GM11168 (cell line): ENCODE measurements around the gene HSP90AB1.
"Not testable (repeated sequence)": the region's sequence is repeated elsewhere in the genome, so short reads cannot be mapped to it uniquely, and the experiment has no call there.

ENCODE experiments used
- in situ Hi-C: fragments of 300-500 bp; cut with MboI; formaldehyde crosslinking; loops from one replicate; pipeline ENCODE4 v1.12.0; 2022; ENCODE audit warnings: low sequenced_read_pairs; ENCODE audit not compliant: unreplicated experiment

HSP90AB1 gene

GRCh38 chr6:44221961-44222335 is 25.0 kb upstream of the HSP90AB1 start:
- in situ Hi-C loops: no loop called here

GRCh38 chr6:44222486-44223318 is 24.2 kb upstream of the HSP90AB1 start:
- in situ Hi-C loops: no loop called here

GRCh38 chr6:44223319-44224028 is 23.4 kb upstream of the HSP90AB1 start, which contains the start of gene SLC29A1:
Gene SLC29A1, plus strand, starts transcription at chr6:44223595. Its CDS starts 3,719 bp downstream, at chr6:44227314.
- in situ Hi-C loops: no loop called here

GRCh38 chr6:44224029-44224964 is 22.6 kb upstream of the HSP90AB1 start:
- in situ Hi-C loops: no loop called here

- in situ Hi-C loops: no loop called here
Observed at GRCh38 chr6:44224965-44225305, 22.0 kb upstream of the HSP90AB1 start.

- in situ Hi-C loops: no loop called here
Observed at GRCh38 chr6:44225579-44226325, 21.1 kb upstream of the HSP90AB1 start.

GRCh38 chr6:44226368-44227147 is 20.3 kb upstream of the HSP90AB1 start:
- in situ Hi-C loops: no loop called here

- in situ Hi-C loops: no loop called here
Observed at GRCh38 chr6:44227148-44227793, 19.6 kb upstream of the HSP90AB1 start.

- in situ Hi-C loops: no loop called here
Observed at GRCh38 chr6:44228031-44228430, 18.9 kb upstream of the HSP90AB1 start.

- in situ Hi-C loops: no loop called here
Observed at GRCh38 chr6:44228433-44228832, 18.5 kb upstream of the HSP90AB1 start.

GRCh38 chr6:44228836-44229235 is 18.1 kb upstream of the HSP90AB1 start:
- in situ Hi-C loops: no loop called here

GRCh38 chr6:44229376-44230033 is 17.4 kb upstream of the HSP90AB1 start:
- in situ Hi-C loops: no loop called here

GRCh38 chr6:44230034-44230675 is 16.7 kb upstream of the HSP90AB1 start:
- in situ Hi-C loops: no loop called here

- in situ Hi-C loops: not testable (repeated sequence)
Observed at GRCh38 chr6:44231426-44231825, 15.5 kb upstream of the HSP90AB1 start.

- in situ Hi-C loops: no loop called here
Observed at GRCh38 chr6:44232676-44233566, 14.0 kb upstream of the HSP90AB1 start.

GRCh38 chr6:44233567-44234100 is 13.3 kb upstream of the HSP90AB1 start:
- in situ Hi-C loops: no loop called here
